ENCODE results near the gene CTNNB1.

The CTNNB1 gene

DNA sequence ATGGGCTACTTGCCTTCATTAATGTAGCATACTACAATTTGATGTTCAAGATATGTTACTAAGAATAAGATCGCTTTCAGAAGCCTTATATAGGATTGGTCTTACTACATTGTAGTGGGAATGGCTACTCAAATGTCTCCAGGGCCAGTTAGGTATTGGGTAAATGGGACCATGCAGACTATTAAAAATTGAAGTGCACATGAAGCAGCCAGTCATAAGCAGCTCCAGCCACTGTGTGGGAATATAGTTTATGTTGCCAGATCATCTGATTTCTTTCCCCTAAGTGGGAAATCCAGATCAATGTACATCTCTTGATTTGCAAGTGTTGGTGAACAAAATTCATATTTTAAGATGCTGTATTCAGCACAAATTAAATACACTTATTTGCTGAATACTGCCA is 5.1 kb downstream of the CTNNB1 start:
- no peak for DNase-seq (ENCODE audit: low read depth)

DNA sequence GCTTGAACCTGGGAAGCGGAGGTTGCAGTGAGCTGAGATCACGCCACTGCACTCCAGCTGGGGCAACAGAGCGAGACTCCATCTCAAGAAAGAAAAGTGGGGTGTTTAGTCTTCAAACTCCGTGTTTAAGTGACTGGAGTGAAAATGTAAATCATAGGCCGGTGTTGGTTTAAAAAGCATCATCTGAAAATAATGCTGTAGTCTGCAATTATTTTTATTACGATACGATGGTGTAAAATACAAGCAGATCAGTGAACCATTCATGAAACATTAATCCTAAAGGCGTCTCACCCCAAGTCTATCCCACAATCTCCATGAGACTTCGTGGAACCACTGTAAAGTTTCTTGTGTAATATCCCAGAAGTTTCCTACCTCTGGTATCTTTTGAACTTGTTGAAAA is 6.3 kb downstream of the CTNNB1 start:
- DNase-seq (ENCODE audit: low read depth), result no peak
- TF ChIP-seq, protein P1, sequence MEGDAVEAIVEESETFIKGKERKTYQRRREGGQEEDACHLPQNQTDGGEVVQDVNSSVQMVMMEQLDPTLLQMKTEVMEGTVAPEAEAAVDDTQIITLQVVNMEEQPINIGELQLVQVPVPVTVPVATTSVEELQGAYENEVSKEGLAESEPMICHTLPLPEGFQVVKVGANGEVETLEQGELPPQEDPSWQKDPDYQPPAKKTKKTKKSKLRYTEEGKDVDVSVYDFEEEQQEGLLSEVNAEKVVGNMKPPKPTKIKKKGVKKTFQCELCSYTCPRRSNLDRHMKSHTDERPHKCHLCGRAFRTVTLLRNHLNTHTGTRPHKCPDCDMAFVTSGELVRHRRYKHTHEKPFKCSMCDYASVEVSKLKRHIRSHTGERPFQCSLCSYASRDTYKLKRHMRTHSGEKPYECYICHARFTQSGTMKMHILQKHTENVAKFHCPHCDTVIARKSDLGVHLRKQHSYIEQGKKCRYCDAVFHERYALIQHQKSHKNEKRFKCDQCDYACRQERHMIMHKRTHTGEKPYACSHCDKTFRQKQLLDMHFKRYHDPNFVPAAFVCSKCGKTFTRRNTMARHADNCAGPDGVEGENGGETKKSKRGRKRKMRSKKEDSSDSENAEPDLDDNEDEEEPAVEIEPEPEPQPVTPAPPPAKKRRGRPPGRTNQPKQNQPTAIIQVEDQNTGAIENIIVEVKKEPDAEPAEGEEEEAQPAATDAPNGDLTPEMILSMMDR (IDR thresholded peaks at IDR 0.05; ENCODE audit: control insufficient read depth, extremely low read depth, insufficient read depth), result no peak
- no peak overlapping the region for H3K4me3 ChIP-seq (ENCODE audit: low read depth, low read length)

More for the DNA sequence above, 5.1 kb downstream of the CTNNB1 start:
- H3K4me3 ChIP-seq (ENCODE audit: low read depth, low read length), result no peak overlapping the region
- TF ChIP-seq, protein P1 (IDR thresholded peaks at IDR 0.05; ENCODE audit: control insufficient read depth, extremely low read depth, insufficient read depth), result no peak

GRCh38 chr3:41207355-41207754 is 8.1 kb downstream of the CTNNB1 start:
- DNase-seq (ENCODE audit: low read depth), result no peak
- no peak overlapping the region for H3K4me3 ChIP-seq (ENCODE audit: low read depth, low read length)
- TF ChIP-seq, protein P1 (IDR thresholded peaks at IDR 0.05; ENCODE audit: control insufficient read depth, extremely low read depth, insufficient read depth), result no peak

DNA sequence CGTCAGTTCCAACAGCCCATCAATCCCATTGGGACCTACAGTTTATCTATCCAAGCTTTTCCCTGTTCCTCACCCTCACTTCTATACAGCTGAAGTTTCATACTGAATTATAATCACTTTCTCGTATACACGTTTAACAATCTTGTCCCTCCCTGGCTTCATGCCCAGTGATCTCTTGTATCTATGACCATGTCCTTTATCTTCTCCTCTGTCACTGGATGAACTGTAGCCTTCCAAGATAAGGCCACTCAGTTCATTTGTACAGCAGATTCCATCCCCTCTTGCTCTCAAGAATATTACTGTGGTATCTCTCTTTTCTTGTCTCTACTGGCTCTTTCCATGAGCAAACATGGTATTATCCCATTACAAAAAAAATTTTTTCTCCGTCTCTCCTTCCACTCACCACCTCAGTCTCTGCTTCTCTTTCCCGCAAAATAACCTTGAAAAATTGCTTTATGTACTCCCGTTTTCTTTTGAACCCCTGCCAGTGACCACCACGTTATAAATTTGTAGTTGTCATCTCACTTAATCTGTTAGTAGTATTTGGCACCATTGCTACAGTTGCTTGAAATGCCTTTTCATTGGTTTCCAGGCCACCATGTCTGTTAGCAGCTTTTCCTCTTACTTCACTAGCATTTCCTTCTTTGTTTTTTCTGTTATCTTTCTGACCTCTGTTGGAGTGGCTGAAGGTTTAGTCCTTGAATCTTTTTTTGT is 9.4 kb downstream of the CTNNB1 start:
- no peak for DNase-seq (ENCODE audit: low read depth)
- H3K4me3 ChIP-seq (ENCODE audit: low read depth, low read length), result no peak overlapping the region
- TF ChIP-seq, protein P1 (IDR thresholded peaks at IDR 0.05; ENCODE audit: control insufficient read depth, extremely low read depth, insufficient read depth), result no peak

DNA sequence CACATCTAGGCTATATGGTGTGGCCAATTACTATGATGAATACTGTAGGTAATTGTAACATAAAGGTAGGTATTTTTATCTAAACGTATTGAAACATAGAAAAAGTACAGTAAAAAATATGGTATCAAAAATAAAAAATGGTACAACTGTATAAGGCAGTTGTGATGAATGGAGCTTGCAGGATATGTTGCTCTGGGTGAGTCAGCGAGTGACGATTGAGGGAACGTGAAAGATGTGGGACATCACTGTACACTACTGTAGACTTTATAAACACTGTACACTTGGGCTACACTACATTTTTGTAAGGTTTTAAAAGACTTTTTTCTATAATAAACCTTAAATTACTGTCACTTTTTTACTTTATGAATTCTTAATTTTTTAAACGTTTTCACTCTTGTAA is 10.3 kb downstream of the CTNNB1 start:
- TF ChIP-seq, protein P1 (IDR thresholded peaks at IDR 0.05; ENCODE audit: control insufficient read depth, extremely low read depth, insufficient read depth), result no peak
- DNase-seq (ENCODE audit: low read depth), result no peak
- H3K4me3 ChIP-seq (ENCODE audit: low read depth, low read length), result no peak overlapping the region

DNA sequence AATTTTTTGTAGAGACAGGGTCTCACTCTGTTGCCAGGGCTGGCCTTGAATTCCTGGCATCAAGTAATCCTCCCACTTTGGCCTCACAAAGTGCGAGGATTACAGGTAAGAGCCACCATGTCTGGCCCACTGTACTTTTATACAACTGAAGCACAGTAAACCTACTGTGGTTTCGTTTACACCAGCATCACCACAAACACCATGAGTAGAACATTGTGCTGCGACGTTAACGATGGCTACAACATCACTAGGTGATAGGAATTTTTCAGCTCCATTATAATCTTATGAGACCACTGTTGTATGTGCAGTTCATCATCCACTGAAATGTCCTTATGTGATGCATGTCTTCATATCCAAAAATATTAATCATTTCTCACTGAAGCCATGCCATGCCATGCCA is 11.7 kb downstream of the CTNNB1 start:
- DNase-seq (ENCODE audit: low read depth), result no peak
- TF ChIP-seq, protein P1 (IDR thresholded peaks at IDR 0.05; ENCODE audit: control insufficient read depth, extremely low read depth, insufficient read depth), result no peak
- H3K4me3 ChIP-seq (ENCODE audit: low read depth, low read length), result no peak overlapping the region

DNA sequence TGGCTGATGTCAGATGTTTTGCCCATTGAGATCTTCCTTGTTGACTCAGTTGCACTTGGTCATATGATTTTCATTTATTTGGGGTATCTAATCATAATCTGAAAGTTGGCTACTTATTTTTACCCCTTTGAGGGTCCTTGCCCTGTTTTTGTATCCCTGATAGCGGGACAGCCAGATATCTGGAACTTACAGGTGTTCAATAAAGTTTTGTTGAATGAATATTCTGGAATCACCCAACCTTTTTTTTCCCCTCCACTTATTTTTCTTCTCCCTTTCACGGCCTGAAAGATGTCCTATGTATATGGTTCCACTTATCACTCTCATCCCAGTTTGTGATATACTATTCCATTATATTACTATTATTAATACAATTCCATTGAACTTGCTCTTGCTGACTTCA is 12.8 kb downstream of the CTNNB1 start:
- H3K4me3 ChIP-seq (ENCODE audit: low read depth, low read length), result no peak overlapping the region
- TF ChIP-seq, protein P1 (IDR thresholded peaks at IDR 0.05; ENCODE audit: control insufficient read depth, extremely low read depth, insufficient read depth), result no peak
- no peak for DNase-seq (ENCODE audit: low read depth)
